ENCODE data around the gene CFB. TPM values are rescaled to one million over a fixed set of nuclear protein-coding genes. Genes with fewer than 3 reads are reported as not detected.

CFB gene
- total RNA-seq (0.64 TPM), polyA plus RNA-seq (1 to 10 TPM in 3 of 4 donors, under 1 TPM in 1; 0.68 to 1.9 (median 1.6) TPM)

DNA sequence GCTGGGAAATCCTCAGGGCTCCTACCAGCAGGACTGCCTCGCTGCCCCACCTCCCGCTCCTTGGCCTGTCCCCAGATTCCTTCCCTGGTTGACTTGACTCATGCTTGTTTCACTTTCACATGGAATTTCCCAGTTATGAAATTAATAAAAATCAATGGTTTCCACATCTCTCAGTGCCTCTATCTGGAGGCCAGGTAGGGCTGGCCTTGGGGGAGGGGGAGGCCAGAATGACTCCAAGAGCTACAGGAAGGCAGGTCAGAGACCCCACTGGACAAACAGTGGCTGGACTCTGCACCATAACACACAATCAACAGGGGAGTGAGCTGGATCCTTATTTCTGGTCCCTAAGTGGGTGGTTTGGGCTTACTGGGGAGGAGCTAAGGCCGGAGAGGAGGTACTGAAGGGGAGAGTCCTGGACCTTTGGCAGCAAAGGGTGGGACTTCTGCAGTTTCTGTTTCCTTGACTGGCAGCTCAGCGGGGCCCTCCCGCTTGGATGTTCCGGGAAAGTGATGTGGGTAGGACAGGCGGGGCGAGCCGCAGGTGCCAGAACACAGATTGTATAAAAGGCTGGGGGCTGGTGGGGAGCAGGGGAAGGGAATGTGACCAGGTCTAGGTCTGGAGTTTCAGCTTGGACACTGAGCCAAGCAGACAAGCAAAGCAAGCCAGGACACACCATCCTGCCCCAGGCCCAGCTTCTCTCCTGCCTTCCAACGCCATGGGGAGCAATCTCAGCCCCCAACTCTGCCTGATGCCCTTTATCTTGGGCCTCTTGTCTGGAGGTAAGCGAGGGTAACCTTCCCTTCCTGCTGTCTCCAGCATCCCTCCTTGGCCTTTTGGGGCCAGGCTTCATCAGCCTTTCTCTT, at the start of gene CFB:
TSS of gene CFB (plus strand) at position 589 of the 863 bp plus-strand sequence. CDS start at position 716, 127 bp downstream.
- no peak for ATAC-seq (ENCODE audit: low read depth in 2 of 2)
- DNase-seq: no peak
- H3K4me1 Mint-ChIP-seq: no peaks in the 10 kb centered on the region
- H3K4me3 Mint-ChIP-seq: peak within 1 kb of the TSS in 1 of 4 donors; percentile 61
- Histone ChIP-seq H3K9me3 (ENCODE audit: control insufficient read depth in 2 of 2, low read length in 2 of 2) (no peaks in the 10 kb centered on the region), H3K27me3 (ENCODE audit: control insufficient read depth, insufficient read depth, low read length) (no peaks in the 10 kb centered on the region), H3K4me1 (ENCODE audit: control insufficient read depth, insufficient read depth, low read length, poor library complexity, severe bottlenecking) (no peaks in the 10 kb centered on the region), H3K36me3 (ENCODE audit: control insufficient read depth, insufficient read depth, low read length) (no peaks in the 10 kb centered on the region), H3K4me3 (ENCODE audit: low read depth, low read length) (no peak within 1 kb of the TSS), H3K27ac (ENCODE audit: insufficient read depth, low read length, poor library complexity, severe bottlenecking) (no peak within 1 kb of the TSS)
- peaks cover 1% of the 10 kb centered on the region for H3K36me3 Mint-ChIP-seq
- no peak within 1 kb of the TSS for H3K27ac Mint-ChIP-seq
- H3K9me3 Mint-ChIP-seq: peaks cover 0 to 4% (median 0%) of the 10 kb centered on the region in 7 donors
- H3K27me3 Mint-ChIP-seq: peaks cover 21% of the 10 kb centered on the region

DNA sequence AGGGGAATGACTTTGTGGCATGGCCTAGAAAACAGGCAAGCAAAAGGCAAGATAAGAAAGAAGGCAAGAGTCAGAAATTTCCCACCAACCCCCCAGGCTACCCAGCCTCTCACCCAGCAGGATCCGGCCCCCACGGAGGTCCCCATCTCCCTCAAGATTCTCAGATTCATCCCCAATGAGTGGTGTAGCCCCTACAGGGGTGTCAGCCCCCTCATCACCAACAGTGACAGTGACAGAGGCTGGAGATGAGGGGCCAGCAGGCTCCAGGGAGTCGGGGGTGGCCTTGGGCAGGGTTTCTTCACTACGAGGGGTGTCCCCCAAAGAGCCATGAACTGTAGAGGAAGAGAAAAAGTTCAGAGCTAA, 49.4 kb upstream of the CFB start:
- peak overlapping the region; percentile 76 for H3K27ac ChIP-seq (ENCODE audit: insufficient read depth, low read length, poor library complexity, severe bottlenecking)
- no peak for DNase-seq
- no peaks in the 10 kb centered on the region for H3K27me3 ChIP-seq (ENCODE audit: control insufficient read depth, insufficient read depth, low read length)
- peak overlapping the region; percentile 67 to 92 (median 91) for H3K27ac Mint-ChIP-seq
- H3K4me3 Mint-ChIP-seq: peak overlapping the region; percentile 82 to 95 (median 86)
- H3K4me1 Mint-ChIP-seq: peaks cover 0 to 39% (median 22%) of the 10 kb centered on the region in 4 donors
- H3K4me3 ChIP-seq (ENCODE audit: low read depth, low read length): peak overlapping the region; percentile 13
- H3K9me3 ChIP-seq (ENCODE audit: control insufficient read depth in 2 of 2, low read length in 2 of 2): no peaks in the 10 kb centered on the region
- H3K36me3 Mint-ChIP-seq: peaks cover 14% of the 10 kb centered on the region
- peaks cover 34% of the 10 kb centered on the region for H3K4me1 ChIP-seq (ENCODE audit: control insufficient read depth, insufficient read depth, low read length, poor library complexity, severe bottlenecking)
- H3K9me3 Mint-ChIP-seq: no peaks in the 10 kb centered on the region
- peaks cover 26% of the 10 kb centered on the region for H3K36me3 ChIP-seq (ENCODE audit: control insufficient read depth, insufficient read depth, low read length)
- ATAC-seq (ENCODE audit: low read depth in 2 of 2): no peak
- H3K27me3 Mint-ChIP-seq: no peaks in the 10 kb centered on the region

DNA sequence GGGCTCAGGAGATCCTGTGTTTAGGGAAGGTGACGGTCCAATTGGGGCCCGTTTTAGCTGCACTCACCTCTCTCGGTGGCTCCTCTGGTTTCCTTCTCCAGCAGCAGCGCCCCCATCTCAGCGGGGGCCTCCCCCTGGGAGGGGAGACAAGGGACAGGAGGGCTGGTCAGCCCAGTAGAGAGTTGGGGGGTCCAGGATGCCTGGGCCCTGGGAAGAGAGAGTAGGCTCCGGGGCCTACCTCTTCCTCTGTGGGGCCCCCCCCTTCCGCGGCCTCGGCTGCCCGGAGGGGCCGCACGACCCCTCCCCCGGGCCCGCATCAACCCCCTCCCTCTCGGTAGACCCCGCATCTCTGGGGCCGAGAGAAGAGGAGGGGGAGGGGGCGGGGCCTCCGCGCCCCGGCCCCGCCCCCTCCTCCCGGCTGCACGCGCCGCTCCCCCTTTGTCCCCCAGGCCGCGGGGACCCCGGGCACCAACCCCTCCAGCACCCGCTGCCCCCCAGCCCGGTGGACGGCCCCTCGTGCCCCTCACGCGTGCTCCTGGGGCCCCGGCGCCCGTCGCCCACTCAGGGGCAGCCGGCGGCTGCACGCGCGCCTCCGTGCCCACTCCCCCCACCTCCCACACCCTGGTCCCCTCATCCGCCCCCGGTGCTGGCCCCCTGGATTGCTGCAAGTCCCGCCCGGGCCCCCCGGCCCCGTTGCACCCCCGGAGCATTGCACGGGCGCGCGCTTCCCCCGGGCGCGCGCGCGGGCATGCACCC, 48.9 kb upstream of the CFB start:
- peaks cover 10% of the 10 kb centered on the region for H3K36me3 Mint-ChIP-seq
- H3K36me3 ChIP-seq (ENCODE audit: control insufficient read depth, insufficient read depth, low read length): peaks cover 22% of the 10 kb centered on the region
- H3K9me3 ChIP-seq (ENCODE audit: control insufficient read depth in 2 of 2, low read length in 2 of 2): no peaks in the 10 kb centered on the region
- peaks cover 0 to 39% (median 21%) of the 10 kb centered on the region in 4 donors for H3K4me1 Mint-ChIP-seq
- DNase-seq: peak in 1 of 3 donors; percentile 23
- H3K27ac Mint-ChIP-seq: peak overlapping the region; percentile 67 to 92 (median 91)
- H3K27ac ChIP-seq (ENCODE audit: insufficient read depth, low read length, poor library complexity, severe bottlenecking): peak overlapping the region; percentile 76
- peaks cover 34% of the 10 kb centered on the region for H3K4me1 ChIP-seq (ENCODE audit: control insufficient read depth, insufficient read depth, low read length, poor library complexity, severe bottlenecking)
- H3K27me3 Mint-ChIP-seq: no peaks in the 10 kb centered on the region
- no peaks in the 10 kb centered on the region for H3K9me3 Mint-ChIP-seq
- no peak for ATAC-seq (ENCODE audit: low read depth in 2 of 2)
- H3K4me3 Mint-ChIP-seq: peak overlapping the region; percentile 85 to 96 (median 92)
- H3K4me3 ChIP-seq (ENCODE audit: low read depth, low read length): peak overlapping the region; percentile 91
- no peaks in the 10 kb centered on the region for H3K27me3 ChIP-seq (ENCODE audit: control insufficient read depth, insufficient read depth, low read length)

GRCh38 chr6:31897612-31898382, 48.1 kb upstream of the CFB start, which contains the start of gene EHMT2:
TSS of gene EHMT2 (minus strand) at chr6:31897698. CDS start at chr6:31897677, 21 bp downstream.
- no peaks in the 10 kb centered on the region for H3K9me3 ChIP-seq (ENCODE audit: control insufficient read depth in 2 of 2, low read length in 2 of 2)
- H3K27me3 Mint-ChIP-seq: no peaks in the 10 kb centered on the region
- H3K4me3 ChIP-seq (ENCODE audit: low read depth, low read length): peak within 1 kb of the TSS; percentile 91
- peaks cover 15% of the 10 kb centered on the region for H3K36me3 ChIP-seq (ENCODE audit: control insufficient read depth, insufficient read depth, low read length)
- peak; percentile 60 to 65 for ATAC-seq (ENCODE audit: low read depth in 2 of 2)
- no peaks in the 10 kb centered on the region for H3K9me3 Mint-ChIP-seq
- peak within 1 kb of the TSS; percentile 96 to 99 (median 98) for H3K4me3 Mint-ChIP-seq
- peaks cover 42% of the 10 kb centered on the region for H3K4me1 ChIP-seq (ENCODE audit: control insufficient read depth, insufficient read depth, low read length, poor library complexity, severe bottlenecking)
- H3K27ac ChIP-seq (ENCODE audit: insufficient read depth, low read length, poor library complexity, severe bottlenecking): peak within 1 kb of the TSS; percentile 88
- H3K27ac Mint-ChIP-seq: peak within 1 kb of the TSS; percentile 92 to 98 (median 97)
- peak; percentile 78 to 91 (median 84) for DNase-seq
- H3K4me1 Mint-ChIP-seq: peaks cover 0 to 44% (median 25%) of the 10 kb centered on the region in 4 donors
- peaks cover 5% of the 10 kb centered on the region for H3K36me3 Mint-ChIP-seq
- no peaks in the 10 kb centered on the region for H3K27me3 ChIP-seq (ENCODE audit: control insufficient read depth, insufficient read depth, low read length)

- Mint-ChIP-seq H3K4me3 (peak overlapping the region; percentile 96 to 99 (median 98)), H3K9me3 (no peaks in the 10 kb centered on the region), H3K36me3 (peaks cover 2% of the 10 kb centered on the region), H3K27me3 (no peaks in the 10 kb centered on the region), H3K27ac (peak overlapping the region; percentile 83 to 98 (median 97)), H3K4me1 (peaks cover 0 to 44% (median 27%) of the 10 kb centered on the region in 4 donors)
- no peaks in the 10 kb centered on the region for H3K27me3 ChIP-seq (ENCODE audit: control insufficient read depth, insufficient read depth, low read length)
- peaks cover 43% of the 10 kb centered on the region for H3K4me1 ChIP-seq (ENCODE audit: control insufficient read depth, insufficient read depth, low read length, poor library complexity, severe bottlenecking)
- ATAC-seq (ENCODE audit: low read depth in 2 of 2) (peak; percentile 22 to 27), DNase-seq (peak; percentile 25 to 75 (median 71))
- peaks cover 8% of the 10 kb centered on the region for H3K36me3 ChIP-seq (ENCODE audit: control insufficient read depth, insufficient read depth, low read length)
- H3K4me3 ChIP-seq (ENCODE audit: low read depth, low read length): peak overlapping the region; percentile 91
- H3K9me3 ChIP-seq (ENCODE audit: control insufficient read depth in 2 of 2, low read length in 2 of 2): no peaks in the 10 kb centered on the region
- H3K27ac ChIP-seq (ENCODE audit: insufficient read depth, low read length, poor library complexity, severe bottlenecking): peak overlapping the region; percentile 88
These were observed 47.4 kb upstream of the CFB start for GRCh38 chr6:31898383-31899011.

DNA sequence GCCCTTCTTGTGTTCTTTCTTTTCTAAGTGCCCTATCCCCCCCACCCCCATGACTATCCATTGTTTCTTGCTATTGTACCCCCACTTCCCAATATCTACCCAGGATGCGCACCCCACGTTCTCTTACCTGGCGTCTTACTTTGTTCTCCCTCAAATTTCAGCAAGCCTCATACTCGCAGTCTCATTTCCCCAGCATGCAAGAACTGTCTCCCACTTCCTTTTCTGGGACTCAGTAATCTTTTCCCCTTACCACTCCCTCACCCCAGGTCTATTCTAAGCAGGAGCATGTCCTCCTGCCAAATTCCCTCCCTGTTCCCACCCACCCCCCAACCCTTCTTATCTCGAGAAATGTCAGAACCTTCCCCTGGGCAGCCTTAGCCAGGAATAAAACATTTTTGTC, 46.7 kb upstream of the CFB start:
- Mint-ChIP-seq H3K4me3 (peak overlapping the region; percentile 78 to 98 (median 92)), H3K27me3 (no peaks in the 10 kb centered on the region), H3K36me3 (no peaks in the 10 kb centered on the region), H3K9me3 (no peaks in the 10 kb centered on the region), H3K27ac (peak overlapping the region in 2 of 3 donors; percentile 20 to 98), H3K4me1 (peaks cover 0 to 44% (median 26%) of the 10 kb centered on the region in 4 donors)
- H3K27ac ChIP-seq (ENCODE audit: insufficient read depth, low read length, poor library complexity, severe bottlenecking): no peak overlapping the region
- H3K9me3 ChIP-seq (ENCODE audit: control insufficient read depth in 2 of 2, low read length in 2 of 2): no peaks in the 10 kb centered on the region
- H3K27me3 ChIP-seq (ENCODE audit: control insufficient read depth, insufficient read depth, low read length): no peaks in the 10 kb centered on the region
- DNase-seq (no peak), ATAC-seq (ENCODE audit: low read depth in 2 of 2) (no peak)
- H3K4me3 ChIP-seq (ENCODE audit: low read depth, low read length): no peak overlapping the region
- peaks cover 4% of the 10 kb centered on the region for H3K36me3 ChIP-seq (ENCODE audit: control insufficient read depth, insufficient read depth, low read length)
- H3K4me1 ChIP-seq (ENCODE audit: control insufficient read depth, insufficient read depth, low read length, poor library complexity, severe bottlenecking): peaks cover 43% of the 10 kb centered on the region

All from CD4-positive, CD25-positive, alpha-beta regulatory T cell (primary cell).